Measurements from ENCODE around the gene SLC25A25.

The SLC25A25 gene

GRCh38 chr9:128141604-128142003 is 73.6 kb downstream of the SLC25A25 start:
- no peak for TF ChIP-seq EGR1 (IDR thresholded peaks at IDR 0.05)
- TF ChIP-seq REST (IDR thresholded peaks at IDR 0.05; ENCODE audit: low read depth) = no peak
- TF ChIP-seq CREB1 (IDR thresholded peaks at IDR 0.05; ENCODE audit: low read depth) = no peak
- no peak for TF ChIP-seq TCF12 (IDR thresholded peaks at IDR 0.05; ENCODE audit: low read depth)

GRCh38 chr9:128142061-128142460 is 74.0 kb downstream of the SLC25A25 start:
- TF ChIP-seq NFIC (IDR thresholded peaks at IDR 0.05) (no peak), TEAD4 (IDR thresholded peaks at IDR 0.05) (no peak), CREB1 (IDR thresholded peaks at IDR 0.05; ENCODE audit: low read depth) (no peak)

- TF ChIP-seq NFIC (IDR thresholded peaks at IDR 0.05) = no peak
- TF ChIP-seq CREB1 (IDR thresholded peaks at IDR 0.05; ENCODE audit: low read depth) = no peak
Measured at GRCh38 chr9:128142596-128142995, 74.6 kb downstream of the SLC25A25 start.

- TF ChIP-seq CREB1 (IDR thresholded peaks at IDR 0.05; ENCODE audit: low read depth) = no peak
- no peak for TF ChIP-seq YY1 (IDR thresholded peaks at IDR 0.05; ENCODE audit: low read depth)
- no peak for TF ChIP-seq USF1 (IDR thresholded peaks at IDR 0.05)
- TF ChIP-seq ZBTB7A (IDR thresholded peaks at IDR 0.05; ENCODE audit: low read depth) = no peak
- TF ChIP-seq RAD21 (IDR thresholded peaks at IDR 0.05; ENCODE audit: low read depth) = no peak
- no peak for TF ChIP-seq NFIC (IDR thresholded peaks at IDR 0.05)
- TF ChIP-seq TCF12 (IDR thresholded peaks at IDR 0.05; ENCODE audit: low read depth) = no peak
- TF ChIP-seq EGR1 (IDR thresholded peaks at IDR 0.05) = no peak
- TF ChIP-seq TEAD4 (IDR thresholded peaks at IDR 0.05) = no peak
- no peak for TF ChIP-seq EP300 (IDR thresholded peaks at IDR 0.05; ENCODE audit: borderline replicate concordance)
- TF ChIP-seq REST (IDR thresholded peaks at IDR 0.05; ENCODE audit: low read depth) = no peak
Measured at GRCh38 chr9:128143525-128144238, 75.7 kb downstream of the SLC25A25 start.

GRCh38 chr9:128144239-128145181 is 76.5 kb downstream of the SLC25A25 start:
- TF ChIP-seq MAX (IDR thresholded peaks at IDR 0.05) (no peak), EP300 (IDR thresholded peaks at IDR 0.05; ENCODE audit: borderline replicate concordance) (no peak), FOXM1 (IDR thresholded peaks at IDR 0.05; ENCODE audit: borderline replicate concordance, low read depth) (no peak), TEAD4 (IDR thresholded peaks at IDR 0.05) (no peak), EGR1 (IDR thresholded peaks at IDR 0.05) (no peak), NFIC (IDR thresholded peaks at IDR 0.05) (no peak), CEBPB (IDR thresholded peaks at IDR 0.05) (no peak)

GRCh38 chr9:128145536-128145935 is 77.5 kb downstream of the SLC25A25 start:
- peak; percentile 67; the same call in 1 of the 2 replicates for TF ChIP-seq FOXM1 (IDR thresholded peaks at IDR 0.05; ENCODE audit: borderline replicate concordance, low read depth)
- TF ChIP-seq REST (IDR thresholded peaks at IDR 0.05; ENCODE audit: low read depth) = no peak
- TF ChIP-seq RAD21 (IDR thresholded peaks at IDR 0.05; ENCODE audit: low read depth) = no peak; the same call in 1 of the 2 replicates
- TF ChIP-seq EP300 (IDR thresholded peaks at IDR 0.05; ENCODE audit: borderline replicate concordance) = peak; percentile 89
- TF ChIP-seq TCF12 (IDR thresholded peaks at IDR 0.05; ENCODE audit: low read depth) = peak; percentile 95
- peak; percentile 43; the same call in 1 of the 2 replicates for TF ChIP-seq USF1 (IDR thresholded peaks at IDR 0.05)
- no peak for TF ChIP-seq EGR1 (IDR thresholded peaks at IDR 0.05)
- TF ChIP-seq YY1 (IDR thresholded peaks at IDR 0.05; ENCODE audit: low read depth) = peak; percentile 82
- TF ChIP-seq TEAD4 (IDR thresholded peaks at IDR 0.05) = peak; percentile 97
- TF ChIP-seq CEBPB (IDR thresholded peaks at IDR 0.05) = peak; percentile 50; the same call in 1 of the 2 replicates
- no peak; the same call in 1 of the 2 replicates for TF ChIP-seq TAF1 (IDR thresholded peaks at IDR 0.05; ENCODE audit: low read depth)
- peak; percentile 88 for TF ChIP-seq NFIC (IDR thresholded peaks at IDR 0.05)
- TF ChIP-seq MAX (IDR thresholded peaks at IDR 0.05) = peak; percentile 86
- peak; percentile 54; the same call in 1 of the 2 replicates for TF ChIP-seq CREB1 (IDR thresholded peaks at IDR 0.05; ENCODE audit: low read depth)
